ENCODE results near the gene ARSD.
A peak's percentile ranks its signal among the peaks of the same experiment; 100 is the strongest.
"Not testable (repeated sequence)": the region's sequence is repeated elsewhere in the genome, so short reads cannot be mapped to it uniquely, and the experiment has no call there.

ARSD gene

GRCh38 chrX:2931612-2932011, 2.5 kb upstream of the ARSD start:
- DNase-seq = no peak

- no peak for DNase-seq
Measured at GRCh38 chrX:2931155-2931554, 2.0 kb upstream of the ARSD start.

GRCh38 chrX:2928191-2928582, 952 bp downstream of the ARSD start:
- no peak for DNase-seq

- DNase-seq = no peak
Measured at GRCh38 chrX:2926664-2927275, 2.4 kb downstream of the ARSD start.

- not testable (repeated sequence) for DNase-seq
Measured at GRCh38 chrX:2926255-2926654, 2.9 kb downstream of the ARSD start.

DNA sequence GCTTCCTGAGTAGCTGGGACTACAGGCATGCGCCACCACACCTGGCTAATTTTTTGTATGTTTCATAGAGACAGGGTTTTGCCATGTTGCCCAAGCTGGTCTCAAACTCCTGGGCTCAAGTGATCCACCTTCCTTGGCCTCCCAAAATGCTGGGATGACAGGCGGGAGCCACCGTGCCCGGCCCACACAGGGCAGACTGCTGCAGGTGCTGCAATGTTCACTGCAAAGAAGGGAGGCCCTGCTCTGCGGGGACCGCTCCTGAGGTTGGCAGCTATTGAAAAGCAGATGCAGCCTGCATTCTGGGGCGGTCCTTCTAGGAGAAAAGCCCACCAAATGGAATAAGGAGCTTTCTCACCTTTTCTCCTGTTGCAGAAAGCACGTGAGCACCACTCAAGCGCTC, 5.0 kb downstream of the ARSD start:
- DNase-seq = no peak

DNA sequence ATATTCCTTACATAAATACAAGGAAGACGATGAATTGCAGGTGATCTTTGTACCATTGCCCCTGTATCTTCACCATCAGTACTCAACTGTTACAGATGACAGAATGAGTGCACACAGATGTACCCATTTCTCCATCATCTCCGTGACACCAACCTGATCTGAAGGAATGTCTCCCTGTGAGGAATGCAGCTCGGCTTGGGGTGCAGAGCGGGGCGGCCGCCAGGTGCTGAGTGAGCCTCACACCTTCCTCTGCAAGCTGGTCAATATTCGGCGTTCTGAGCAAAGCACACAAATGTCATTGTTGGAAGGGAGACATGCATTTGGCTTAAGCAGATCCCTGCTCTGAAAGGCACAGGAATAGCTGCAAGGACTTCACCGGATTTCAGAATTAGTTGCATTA, 7.4 kb downstream of the ARSD start:
- no peak for DNase-seq

DNA sequence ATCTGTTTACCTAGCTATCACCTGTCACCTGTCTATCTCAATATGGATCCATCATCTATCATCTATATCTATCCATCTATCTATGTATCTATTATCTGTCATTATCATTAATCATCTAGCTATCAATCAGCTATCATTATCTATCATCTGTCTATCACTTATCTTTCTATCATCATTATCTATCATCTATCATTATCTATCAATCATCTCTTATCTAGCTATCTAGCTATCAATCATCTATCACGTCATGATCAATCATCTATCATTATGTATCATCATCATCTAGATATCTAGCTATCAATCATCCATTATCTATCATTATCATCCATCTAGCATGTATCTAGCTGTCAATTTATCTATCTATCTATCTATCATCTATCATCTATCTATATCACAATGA, 7.9 kb downstream of the ARSD start:
- no peak for DNase-seq

- no peak for DNase-seq
Measured at GRCh38 chrX:2917767-2918166, 11.4 kb downstream of the ARSD start.

DNA sequence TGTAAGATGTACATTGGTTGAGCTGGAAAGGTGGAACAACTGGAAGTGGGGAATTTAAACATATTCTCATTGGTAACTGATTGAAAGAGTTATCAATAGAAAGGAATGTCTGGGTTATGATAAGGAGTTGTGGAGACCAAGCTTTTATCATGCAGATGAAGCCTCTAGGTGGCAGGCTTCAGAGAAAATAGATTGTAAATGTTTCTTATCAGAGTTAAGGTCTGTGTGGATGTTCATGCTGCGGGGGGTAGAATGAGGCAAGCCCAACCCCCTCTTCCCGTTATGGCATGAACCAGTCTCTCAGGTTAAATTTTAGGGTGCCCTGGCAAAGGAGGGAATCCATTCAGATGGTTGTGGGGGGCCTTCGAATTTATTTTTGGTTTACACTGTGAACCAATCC, 16.0 kb downstream of the ARSD start:
- no peak for DNase-seq

DNA sequence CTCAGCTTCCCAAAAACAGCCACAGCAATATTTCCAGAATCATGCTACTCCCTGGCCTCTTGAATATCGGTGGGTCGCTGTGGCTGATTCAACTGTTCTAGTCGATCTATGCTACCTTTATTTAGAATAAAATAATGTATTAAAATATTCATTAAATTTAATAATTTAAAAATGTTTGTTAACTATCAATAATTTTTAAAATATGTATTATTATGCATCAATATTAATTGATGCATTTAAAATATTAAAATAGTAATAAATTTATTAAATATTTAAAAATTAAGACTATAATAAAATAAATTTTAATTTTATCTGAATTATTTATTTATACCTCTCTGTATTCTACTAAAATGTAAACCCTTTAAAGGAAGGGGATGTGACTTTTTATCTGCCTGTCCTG, 19.0 kb downstream of the ARSD start:
- no peak for DNase-seq

- DNase-seq = no peak
Measured at GRCh38 chrX:2908125-2908685, 20.9 kb downstream of the ARSD start.

- no peak for DNase-seq
Measured at GRCh38 chrX:2907295-2907694, 21.8 kb downstream of the ARSD start.

DNA sequence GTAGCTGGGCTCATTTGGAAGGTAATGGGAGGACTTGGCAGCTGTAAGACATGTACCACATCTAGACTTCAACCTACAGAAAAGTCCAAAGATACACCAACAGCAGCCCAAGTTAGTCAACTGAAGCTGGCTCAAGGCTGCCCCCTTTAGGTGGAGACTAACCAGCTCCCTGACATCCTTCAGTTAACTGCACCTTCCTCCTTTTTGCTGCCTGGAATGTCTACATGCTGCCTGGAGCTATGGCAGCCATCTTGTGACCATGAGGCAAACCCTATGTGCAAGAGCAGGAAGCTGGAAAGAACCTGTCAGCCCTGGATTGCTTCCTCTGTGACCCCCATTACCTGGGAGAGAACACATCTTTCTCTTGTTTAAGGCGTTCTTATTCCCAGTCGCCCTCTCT, 25.8 kb downstream of the ARSD start:
- DNase-seq = no peak

GRCh38 chrX:2902841-2903240, 26.3 kb downstream of the ARSD start:
- no peak for DNase-seq

GRCh38 chrX:2901367-2902036, 27.6 kb downstream of the ARSD start:
- DNase-seq = peak; percentile 16

- no peak for DNase-seq
Measured at GRCh38 chrX:2898846-2899512, 30.2 kb downstream of the ARSD start.

DNA sequence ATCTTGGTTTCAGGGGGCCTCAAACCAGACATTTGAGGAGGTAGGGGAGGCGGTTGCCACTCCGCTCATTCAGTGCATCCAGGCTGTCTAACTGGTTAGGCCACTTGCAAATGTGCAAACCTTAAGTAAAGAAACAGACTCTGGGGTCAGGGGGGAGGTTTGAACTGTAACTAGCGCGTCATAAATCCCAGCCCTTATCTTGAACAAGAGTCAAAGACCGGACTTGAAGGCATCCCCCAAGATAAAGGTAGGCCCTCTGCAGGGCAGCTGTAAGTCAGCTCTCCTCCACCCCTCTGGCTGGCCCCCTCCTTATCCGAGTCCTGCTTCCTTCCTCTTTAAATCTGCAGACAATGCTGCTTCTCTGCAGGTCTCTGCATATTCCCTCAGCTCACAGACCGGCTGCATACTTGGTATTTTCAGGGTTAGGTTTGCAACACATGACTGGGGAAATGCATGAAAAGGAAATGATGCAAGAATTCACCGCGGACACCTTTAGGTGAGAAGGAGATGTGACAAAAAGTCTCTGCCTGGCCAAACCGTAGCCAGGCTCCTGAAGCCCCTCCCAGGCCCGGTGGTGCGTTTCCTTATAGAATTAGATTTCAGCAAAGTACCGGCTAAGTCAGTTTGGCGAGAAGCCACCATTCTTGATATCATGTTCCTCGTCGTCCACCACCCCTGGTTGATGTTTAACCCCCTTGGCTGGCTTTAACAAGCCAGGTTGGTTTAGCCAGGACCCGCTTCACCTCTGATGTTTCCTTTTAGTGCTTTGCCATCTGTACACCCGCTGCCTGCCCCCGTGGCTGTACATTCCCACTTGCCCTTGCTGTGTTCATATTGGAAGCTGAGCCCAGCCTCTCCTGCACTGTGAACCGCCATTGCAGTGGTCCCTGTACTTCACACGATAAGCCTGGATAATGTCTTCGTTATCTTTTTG, 31.2 kb downstream of the ARSD start:
- peak; percentile 59 for DNase-seq

GRCh38 chrX:2897311-2897689, 31.8 kb downstream of the ARSD start:
- no peak for DNase-seq

DNA sequence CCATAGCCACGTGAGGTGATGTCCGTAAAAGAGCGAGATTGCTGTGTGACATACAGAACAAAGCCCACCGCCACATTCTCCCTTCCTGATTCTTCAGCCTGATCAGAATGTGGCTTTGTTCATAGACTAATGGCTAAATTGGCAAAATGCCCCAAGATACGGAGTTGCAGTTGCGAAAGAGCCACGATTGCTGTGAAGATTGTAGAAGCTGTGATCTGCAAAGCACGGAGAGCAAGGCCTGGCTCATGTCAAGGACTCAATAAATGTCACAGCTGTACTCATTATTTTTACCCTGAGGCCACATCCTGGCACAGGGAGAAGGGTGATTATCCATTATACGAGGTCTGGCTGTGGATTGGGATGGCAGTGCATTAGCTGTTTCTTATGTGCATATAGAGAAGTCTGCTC, 34.2 kb downstream of the ARSD start:
- peak; percentile 82 for DNase-seq

GRCh38 chrX:2892816-2893215, 36.3 kb downstream of the ARSD start:
- no peak for DNase-seq

DNA sequence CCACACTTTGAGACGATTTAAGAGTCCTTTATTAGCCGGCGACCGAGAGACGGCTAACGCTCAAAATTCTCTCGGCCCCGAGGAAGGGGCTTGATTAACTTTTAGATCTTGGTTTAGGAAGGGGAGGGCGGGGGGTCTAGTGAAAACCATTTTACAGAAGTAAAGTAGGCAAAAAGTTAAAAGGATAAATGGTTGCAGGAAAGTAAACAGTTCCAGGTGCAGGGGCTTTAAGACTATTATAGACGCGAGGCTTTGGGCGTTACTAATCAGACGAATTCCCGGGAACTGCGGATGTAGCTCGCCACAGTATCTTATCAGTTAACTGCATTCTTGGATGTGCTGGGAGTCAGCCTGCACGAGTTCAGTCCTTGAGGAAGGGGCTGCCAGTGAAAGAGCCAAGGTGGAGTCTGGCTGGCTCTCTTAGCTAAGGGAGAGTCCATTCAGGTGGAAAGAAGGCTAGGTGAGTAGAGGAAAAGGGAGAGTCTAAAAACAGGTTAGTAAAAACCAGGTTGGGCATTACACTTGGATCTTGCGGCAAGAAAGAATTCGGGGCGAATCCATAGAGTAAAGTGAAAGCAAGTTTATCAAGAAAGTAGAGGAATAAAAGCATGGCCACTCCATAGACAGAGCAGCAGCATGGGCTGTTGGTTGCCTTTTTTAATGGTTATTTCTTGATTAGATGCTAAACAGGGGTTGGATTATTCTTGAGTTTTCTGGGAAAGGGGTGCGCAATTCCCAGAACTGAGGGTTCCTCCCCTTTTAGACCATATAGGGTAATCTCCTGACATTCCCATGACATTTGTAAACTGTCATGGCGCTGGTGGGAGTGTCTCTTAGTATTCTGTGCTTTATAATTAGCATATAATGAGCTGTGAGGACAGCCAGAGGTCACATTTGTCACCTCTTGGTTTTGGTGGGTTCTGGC, 38.3 kb downstream of the ARSD start:
- DNase-seq = not testable (repeated sequence)
